Hematopoietic multipotent progenitor cell treated with erythropoietin and hydrocortisone succinate and interleukin-3 and kit ligand, for 8 days (in vitro differentiated cells): ENCODE results near the gene EXOSC2.

ENCODE experiments used
- DNase-seq: peaks from one replicate; pipeline ENCODE4 v3.0.0-alpha.2; 2015

The EXOSC2 gene

DNA sequence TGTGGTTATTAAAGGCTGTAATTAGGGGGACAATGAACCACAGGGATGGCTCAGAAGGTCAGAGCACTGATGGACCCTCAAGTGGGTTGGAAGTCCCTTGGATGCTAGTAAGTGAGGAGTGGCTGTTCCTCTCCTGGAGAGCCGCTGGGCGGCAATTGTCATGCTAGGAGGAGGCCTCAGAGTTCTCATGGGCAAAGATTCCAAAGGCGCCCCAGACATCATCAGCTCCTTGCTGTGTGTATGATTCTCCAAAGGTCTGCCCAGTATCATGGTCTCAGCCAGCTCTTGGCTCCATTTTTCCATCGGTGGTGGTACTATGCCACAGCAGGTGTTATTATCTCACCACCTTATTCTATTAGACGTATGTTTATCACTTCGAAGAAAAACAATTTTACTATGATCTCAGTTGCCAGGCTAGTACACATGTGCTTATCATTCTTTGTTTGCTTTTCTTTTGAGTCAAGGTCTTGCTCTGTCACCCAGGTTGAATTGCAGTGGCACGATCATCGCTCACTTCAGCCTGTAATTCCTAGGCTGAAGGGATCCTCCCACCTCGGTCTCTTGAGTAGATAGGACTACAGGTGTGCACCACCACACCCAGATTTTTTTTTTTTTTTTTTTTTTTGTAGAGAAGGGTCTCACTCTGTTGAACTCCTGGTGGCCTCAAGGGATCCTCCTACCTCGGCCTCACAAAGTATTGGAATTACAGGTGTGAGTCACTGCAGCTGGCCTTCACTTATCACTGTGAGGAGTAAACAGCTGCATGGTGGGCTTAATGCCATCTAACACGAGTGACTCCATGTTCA, 46.8 kb downstream of the EXOSC2 start:
- DNase-seq, result no peak

DNA sequence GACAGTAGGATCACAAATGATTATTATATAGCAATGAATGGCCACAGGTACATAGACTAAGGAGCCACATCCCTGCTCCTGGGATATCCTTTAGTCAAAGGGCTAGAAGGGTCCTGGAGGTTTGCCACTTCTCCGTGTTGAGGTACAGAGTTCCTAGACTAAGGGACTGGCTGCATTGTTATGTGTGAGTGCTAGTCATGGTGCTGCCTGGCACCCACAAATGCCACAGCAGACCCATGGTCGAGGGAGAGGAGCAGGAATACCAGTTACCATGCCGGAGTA, 47.4 kb downstream of the EXOSC2 start:
- no peak for DNase-seq

DNA sequence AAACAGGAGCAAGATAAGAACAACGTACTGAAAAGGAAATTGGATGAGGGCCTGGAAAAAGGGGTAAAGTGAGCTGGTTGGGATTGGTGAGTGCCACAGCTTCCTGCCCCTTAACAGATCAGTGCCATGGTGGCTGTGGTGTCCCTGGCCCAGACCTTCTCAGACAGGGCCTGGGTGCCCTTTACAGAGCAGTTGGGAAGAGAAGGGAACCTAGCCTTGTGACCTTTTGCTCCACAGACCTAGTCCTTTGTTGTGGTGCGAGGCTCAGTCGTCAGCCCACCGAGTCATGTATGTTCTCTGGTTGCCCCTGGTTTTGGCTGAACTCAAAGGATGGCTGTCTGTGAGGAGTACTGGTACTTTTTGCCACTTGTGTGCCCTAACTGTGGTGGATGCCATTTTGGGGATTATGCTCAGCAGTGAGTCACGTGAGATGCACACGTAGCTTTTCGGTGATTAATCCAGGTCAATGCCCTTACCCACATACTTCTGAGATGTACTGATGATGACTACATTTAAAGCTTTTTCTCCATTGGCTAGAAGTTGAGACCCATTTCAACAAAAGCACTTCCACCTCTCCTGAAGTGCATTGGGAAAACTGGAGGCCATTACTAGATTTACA, 48.4 kb downstream of the EXOSC2 start:
- DNase-seq, result no peak

DNA sequence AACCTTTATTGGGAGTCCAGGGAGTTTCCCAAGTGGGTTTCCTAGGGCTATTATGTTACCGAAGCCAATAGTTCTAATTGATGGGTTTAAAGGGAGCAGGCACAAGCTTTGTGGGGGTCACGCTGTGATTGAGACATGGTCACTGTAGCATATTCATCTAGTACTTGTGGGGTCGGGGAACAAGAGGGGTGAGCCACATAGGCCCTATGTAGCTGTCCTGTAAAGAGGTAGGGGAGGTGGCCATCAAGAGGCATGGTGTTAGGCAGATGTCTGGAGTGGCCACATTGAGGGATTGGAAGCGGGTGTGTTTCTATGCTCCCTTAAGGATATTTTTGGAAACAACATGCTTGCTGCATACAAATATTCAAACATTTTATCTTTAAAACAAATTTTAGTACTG, 50.1 kb downstream of the EXOSC2 start:
- no peak for DNase-seq

DNA sequence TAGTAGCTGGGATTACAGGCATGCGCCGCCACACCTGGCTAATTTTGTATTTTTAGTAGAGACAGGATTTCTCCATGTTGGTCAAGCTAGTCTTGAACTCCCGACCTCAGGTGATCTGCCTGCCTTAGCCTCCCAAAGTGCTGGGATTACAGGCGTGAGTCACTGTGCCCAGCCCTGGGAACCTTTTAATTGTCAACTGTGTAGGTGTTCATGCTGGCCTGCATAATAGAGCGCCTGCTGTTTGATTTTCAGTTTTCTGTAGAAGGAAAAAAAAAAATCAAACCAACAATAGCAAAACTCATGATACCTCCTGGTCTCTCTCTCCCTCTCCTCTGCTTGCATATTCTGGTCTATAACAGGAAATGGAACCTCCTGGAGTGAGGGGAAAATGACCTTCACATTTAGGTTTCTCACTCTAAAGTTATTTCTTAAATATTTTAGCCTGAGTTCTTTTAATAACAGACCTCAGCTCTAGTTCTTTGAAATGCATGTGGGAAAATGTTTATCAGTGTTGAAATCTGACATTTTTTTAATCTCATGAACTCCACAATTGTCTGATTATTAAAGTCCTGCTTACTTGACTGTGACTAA, 51.7 kb downstream of the EXOSC2 start:
- no peak for DNase-seq

DNA sequence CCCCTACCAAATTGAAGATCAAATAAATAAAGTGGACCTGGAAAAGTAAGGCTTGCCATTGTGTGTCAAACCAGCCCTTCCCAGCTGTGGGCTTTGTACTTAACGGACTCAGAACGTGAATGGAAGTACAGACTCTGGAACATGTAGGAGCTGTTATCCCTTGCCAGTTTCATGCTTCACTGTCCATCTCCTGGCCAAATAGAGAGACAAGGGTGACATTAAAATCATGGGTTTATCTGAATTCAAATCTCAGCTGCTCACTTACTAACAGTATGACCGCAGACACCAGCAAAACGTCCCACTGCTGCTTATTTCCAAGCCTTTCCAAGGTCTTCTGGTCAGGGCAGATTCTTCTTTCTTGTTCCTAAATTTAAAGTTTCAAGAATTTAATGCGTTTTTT, 52.2 kb downstream of the EXOSC2 start:
- DNase-seq, result no peak

DNA sequence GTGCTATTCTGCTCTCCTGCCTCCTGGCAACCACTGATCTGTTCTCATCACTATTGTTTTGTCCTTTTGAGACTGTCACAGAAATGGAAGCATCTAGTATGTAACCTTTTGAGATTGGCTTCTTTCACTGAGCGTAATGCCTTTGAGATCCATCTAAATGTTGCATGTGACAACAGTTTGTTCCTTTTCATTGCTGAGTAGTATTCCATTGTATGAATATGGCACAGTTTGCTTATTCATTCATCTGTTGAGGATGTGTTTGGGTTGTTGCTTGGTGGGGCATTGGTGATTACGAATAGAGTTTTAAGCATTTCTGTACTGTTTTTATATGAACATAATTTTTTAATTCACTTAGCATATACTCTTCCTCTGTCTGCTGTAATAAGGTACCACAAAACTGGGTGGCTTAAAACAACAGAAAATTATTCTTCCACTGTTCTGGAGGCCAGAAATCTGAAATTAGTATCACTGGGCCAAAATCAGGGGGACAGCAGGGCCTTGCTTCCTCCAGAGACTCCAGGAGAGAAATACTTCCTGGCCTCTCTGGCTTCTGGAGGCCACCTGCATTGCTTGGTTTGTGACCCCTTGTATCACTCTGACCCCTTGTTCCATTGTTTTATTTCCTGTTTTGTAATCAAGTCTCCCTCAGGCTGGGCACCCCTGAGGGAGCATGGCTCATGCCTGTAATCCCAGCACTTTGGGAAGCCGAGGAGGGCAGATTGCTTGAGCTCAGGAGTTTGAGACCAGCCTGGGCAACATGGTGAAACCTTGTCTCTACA, 53.0 kb downstream of the EXOSC2 start:
- no peak for DNase-seq

DNA sequence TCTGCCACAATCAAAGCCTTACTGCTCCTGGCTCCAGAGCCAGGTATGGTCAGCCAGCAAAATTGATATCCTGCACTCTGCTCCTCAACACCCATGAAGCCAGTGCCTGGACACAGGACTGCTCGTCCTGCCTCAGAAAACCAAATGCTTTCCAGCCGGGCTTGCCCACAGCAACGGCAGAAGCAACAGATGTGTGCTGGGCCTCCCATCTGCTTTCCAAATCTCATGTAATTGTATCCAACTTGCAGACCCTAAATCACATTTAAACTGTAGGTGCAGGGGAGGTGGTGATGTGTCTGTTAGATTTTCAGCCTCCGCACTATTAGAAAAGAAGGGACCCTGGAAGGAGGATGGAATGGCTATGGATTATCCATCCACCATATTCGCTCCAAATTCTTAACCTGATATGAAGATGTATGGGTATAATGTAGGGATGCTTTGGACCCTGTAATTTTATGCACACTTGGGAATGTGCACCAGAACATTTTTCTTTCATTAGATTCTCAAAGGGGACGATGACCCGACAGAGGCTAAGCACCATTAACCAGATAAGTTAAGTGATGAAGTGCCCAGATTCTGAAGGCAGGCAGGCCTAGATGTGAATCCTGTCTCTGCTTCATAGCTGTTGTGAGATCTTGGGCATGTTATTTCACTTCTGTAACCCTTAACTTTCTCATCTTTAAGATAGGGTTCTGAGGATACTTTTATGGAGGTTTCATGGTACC, 58.2 kb downstream of the EXOSC2 start:
- DNase-seq, result no peak
